Epithelial cell of proximal tubule (primary cell): ENCODE measurements around the gene TRIM26. TPM values are rescaled to one million over a fixed set of nuclear protein-coding genes. Genes with fewer than 3 reads are reported as not detected.
"Not testable (repeated sequence)": the region's sequence is repeated elsewhere in the genome, so short reads cannot be mapped to it uniquely, and the experiment has no call there.

Source experiments
- DNase-seq: peaks from one replicate; pipeline ENCODE4 v3.0.0-alpha.2; 2011; ENCODE audit warnings: low read depth
- H3K4me3 ChIP-seq: 2 replicates; pipeline ENCODE4 v1.5.1; 2011; ENCODE audit warnings: low read depth, mild to moderate bottlenecking, low read length
- total RNA-seq: library from RNA; depleted of rRNA; stranded (reverse); fragments of >200 nt; gene quantifications from 2 replicates; pipeline ENCODE4 v1.2.3, GENCODE V29; 2015
- TF ChIP-seq, protein P1 (sequence below): conservative IDR thresholded peaks from 2 replicates; pipeline ENCODE4 v1.5.1; 2012; ENCODE audit warnings: low read depth, mild to moderate bottlenecking, low read length

TRIM26 gene
- total RNA-seq, 1 donor from 2014 or later: 14.7 TPM

DNA sequence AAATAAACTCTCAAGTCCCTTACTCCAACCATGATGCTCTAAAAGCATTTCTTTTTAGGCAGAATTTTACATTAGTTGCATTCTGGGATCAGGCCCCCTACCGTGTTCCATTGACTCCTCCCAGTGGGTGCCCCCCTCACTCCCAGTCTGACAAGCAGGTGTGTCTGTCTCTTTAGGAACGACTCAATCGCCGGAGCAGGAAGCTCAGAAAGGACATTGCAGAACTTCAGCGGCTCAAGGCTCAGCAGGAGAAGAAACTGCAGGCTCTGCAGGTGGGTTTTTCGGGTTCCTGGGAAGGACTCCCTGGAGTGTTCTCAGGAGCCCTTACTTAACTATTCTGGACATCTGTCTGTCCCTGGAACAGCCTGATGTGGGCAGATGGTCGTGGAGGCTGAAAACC lies 67.4 kb downstream of the TRIM26 start:
- no peak for DNase-seq
- TF ChIP-seq, protein P1, sequence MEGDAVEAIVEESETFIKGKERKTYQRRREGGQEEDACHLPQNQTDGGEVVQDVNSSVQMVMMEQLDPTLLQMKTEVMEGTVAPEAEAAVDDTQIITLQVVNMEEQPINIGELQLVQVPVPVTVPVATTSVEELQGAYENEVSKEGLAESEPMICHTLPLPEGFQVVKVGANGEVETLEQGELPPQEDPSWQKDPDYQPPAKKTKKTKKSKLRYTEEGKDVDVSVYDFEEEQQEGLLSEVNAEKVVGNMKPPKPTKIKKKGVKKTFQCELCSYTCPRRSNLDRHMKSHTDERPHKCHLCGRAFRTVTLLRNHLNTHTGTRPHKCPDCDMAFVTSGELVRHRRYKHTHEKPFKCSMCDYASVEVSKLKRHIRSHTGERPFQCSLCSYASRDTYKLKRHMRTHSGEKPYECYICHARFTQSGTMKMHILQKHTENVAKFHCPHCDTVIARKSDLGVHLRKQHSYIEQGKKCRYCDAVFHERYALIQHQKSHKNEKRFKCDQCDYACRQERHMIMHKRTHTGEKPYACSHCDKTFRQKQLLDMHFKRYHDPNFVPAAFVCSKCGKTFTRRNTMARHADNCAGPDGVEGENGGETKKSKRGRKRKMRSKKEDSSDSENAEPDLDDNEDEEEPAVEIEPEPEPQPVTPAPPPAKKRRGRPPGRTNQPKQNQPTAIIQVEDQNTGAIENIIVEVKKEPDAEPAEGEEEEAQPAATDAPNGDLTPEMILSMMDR: no peak
- H3K4me3 ChIP-seq: no peak overlapping the region

DNA sequence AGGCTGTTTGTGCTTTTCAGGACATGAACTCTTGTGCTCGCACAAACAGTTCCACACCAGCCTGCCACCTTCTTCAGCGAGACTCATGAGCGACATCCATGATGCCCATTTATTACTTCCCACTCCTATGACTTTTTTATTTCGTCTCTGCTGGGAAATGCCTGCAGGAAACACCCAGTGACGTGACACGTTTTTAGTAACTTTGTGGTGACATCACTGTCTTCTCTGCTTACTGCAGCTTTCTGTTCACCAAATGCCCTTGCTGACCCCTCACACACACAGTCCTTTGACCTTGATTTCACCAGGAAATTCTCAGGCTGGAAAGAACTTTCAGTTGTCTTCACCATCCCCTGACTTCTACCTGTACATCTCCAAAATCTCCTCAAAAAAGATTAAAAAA lies 68.4 kb downstream of the TRIM26 start:
- no peak for DNase-seq
- TF ChIP-seq, protein P1: no peak
- H3K4me3 ChIP-seq: no peak overlapping the region

DNA sequence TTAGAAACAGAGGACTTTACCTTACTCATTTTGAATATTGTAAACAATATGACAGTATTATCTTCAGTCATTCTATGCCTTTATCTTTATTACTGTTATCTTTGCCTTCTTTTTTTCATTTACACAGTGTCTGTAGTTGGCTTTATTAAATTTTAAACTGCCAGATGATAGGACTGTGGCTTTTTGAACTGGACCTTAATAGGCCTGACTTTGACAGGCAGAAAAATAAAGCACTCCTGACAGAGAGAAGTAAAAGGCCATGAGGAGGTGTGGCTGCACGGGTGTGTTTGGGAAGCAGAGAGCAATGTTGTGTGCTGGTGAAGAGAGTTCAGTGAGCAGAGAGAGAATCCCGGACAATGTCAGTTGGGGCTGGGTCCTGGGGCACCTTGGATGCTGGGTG lies 69.4 kb downstream of the TRIM26 start:
- DNase-seq: no peak
- H3K4me3 ChIP-seq: no peak overlapping the region
- TF ChIP-seq, protein P1: no peak

DNA sequence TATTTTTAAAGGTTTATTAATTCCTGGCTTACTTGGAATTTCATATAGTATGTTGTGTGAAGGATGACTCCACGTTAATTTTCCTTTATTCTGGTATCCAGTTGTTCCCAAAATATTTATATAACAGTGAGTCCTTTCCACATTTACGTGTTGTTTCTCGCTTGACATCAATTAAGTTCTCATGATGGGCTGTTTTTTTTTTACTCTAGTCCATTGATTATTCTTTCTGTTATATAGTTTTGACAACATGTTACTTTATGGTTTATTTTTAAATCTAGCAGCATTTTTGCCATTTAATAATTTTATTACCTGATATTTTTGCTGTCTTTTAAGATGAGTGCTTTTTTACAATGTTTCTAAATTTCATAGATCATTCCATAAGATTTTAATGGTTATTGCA lies 70.5 kb downstream of the TRIM26 start:
- no peak overlapping the region for H3K4me3 ChIP-seq
- no peak for DNase-seq
- TF ChIP-seq, protein P1: no peak

DNA sequence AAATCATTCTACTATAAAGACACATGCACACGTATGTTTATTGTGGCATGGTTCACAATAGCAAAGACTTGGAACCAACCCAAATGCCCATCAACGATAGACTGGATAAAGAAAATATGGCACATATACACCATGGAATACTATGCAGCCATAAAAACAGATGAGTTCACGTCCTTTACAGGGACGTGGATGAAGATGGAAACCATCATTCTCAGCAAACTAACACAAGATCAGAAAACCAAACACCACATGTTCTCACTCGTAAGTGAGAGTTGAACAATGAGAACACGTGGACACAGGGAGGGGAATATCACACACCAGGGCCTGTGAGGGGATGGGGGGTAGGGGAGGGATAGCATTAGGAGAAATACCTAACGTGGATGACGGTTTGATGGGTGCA lies 73.0 kb downstream of the TRIM26 start:
- not testable (repeated sequence) for DNase-seq, H3K4me3 ChIP-seq

DNA sequence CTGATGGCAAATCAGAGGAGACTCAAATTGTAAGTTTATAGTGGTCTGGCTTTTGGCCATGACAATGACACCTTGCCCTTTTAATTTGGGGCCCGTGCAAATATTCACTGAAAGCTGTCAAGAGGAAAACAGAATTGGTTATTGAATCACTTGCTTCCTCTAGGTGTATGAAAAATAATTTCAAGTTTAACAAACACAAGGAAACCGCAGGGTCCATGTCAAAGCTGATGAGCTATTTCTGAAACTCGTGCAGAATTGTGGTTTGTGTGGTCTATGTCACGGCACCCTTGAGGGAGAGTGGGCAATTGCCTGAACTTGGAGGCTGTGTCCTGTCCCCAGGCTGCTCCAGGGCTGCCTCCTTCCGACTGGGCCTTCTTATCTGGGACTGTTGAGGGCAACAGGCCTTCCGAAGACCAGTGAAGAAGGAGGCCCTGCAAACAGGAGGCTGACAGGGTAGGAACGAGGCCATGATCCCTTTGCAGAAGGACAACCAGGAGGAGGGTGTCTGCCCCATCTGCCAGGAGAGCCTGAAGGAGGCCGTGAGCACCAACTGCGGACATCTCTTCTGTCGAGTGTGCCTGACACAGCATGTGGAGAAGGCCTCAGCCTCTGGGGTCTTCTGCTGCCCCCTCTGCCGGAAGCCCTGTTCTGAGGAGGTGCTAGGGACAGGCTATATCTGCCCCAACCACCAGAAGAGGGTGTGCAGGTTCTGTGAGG lies 76.5 kb downstream of the TRIM26 start:
- TF ChIP-seq, protein P1: no peak

DNA sequence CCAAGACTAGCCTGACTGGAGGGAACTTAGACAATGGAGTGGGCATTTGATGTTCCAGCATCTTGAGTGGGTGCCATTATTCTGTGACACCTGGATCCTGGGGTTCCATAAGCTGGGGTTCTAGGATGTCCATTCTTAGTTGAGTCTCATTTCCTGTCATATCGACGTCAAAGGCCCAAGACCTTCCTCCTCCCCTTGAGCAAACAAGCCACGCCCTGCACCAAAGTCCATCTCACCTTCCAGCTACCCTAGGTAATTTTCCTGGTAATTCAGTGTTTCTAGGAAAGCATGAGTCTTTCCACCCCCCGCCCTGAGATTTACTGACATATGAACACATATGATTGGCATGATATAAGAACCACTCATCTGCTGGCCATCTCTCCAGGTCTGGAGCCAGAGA lies 77.4 kb downstream of the TRIM26 start, which contains the start of gene TRIM40:
TRIM40 (plus strand) TSS at position 384 of the 400 bp plus-strand sequence. CDS start 897 bp downstream, outside the sequence.
- TF ChIP-seq, protein P1: no peak
- H3K4me3 ChIP-seq: no peak within 1 kb of the TSS
- DNase-seq: no peak

More for the DNA sequence above, 76.5 kb downstream of the TRIM26 start:
- no peak overlapping the region for H3K4me3 ChIP-seq
- DNase-seq: no peak
